NCI-H1092 treated with DMSO at 0.1 percent for 48 hours (cell line): Measurements from ENCODE around the gene AAGAB.
"Not testable (repeated sequence)": the region's sequence is repeated elsewhere in the genome, so short reads cannot be mapped to it uniquely, and the experiment has no call there.

Experiments
- DNase-seq: peaks from one replicate; lab custom pipeline; 2025; lab: John Stamatoyannopoulos, UW

The AAGAB gene

DNA sequence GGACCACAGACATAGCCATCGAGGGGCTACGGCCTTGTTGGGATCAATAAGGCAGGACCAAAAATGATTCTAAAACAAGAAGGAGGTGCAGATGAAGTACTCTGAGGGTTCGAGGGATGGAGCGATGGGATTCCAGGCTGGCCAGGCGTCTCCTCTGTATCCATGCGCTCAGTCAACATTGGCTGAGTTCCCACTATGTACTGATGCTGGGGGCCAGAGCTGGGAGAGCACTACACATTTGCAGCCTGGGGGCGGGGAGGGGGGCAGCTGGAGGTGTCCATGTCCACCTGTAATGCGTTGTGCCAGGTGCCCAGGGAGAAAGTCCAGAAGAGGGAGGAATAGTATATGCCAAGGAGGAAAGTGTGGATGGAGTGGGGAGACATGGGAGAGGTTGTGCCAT, 81.5 kb downstream of the AAGAB start:
- DNase-seq = no peak

DNA sequence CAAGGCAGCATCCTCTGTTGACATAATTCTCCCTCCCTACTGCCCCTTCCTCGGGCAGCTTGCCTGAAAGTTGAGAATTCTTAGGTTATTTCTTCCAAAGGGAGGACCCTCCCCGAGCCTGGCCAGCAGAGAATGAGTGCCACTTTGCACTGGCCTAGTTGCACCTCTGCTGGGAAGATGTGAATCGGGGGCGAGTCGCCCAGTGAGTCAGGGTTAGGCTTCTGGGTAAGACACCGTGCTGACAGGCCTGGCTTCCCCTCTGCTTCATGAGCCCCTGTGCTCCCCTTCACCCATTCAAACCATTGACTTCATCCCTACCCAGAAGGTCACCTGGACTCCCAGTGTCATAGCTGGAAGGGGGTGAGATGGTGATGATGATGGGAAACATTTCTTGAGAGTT, 82.3 kb downstream of the AAGAB start:
- DNase-seq = no peak

DNA sequence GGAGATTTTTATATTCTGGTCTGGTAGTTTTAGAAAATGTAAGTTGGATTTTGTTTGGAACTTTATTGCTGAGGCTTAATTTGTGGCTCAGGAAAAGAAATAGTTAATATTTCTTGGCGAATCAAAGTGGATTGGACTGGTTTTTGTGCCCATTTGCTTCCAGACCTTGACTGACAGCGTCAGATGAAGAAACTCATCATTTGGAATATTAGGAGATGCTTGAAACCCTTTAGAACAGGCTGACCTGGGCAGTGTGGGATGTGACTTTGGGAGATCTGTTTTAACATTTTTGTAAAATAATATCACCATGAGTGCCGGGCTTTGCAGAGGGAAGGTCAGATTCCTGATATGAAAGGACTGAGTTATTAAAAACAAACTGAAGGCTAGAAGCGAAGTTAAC, 83.0 kb downstream of the AAGAB start:
- no peak for DNase-seq

DNA sequence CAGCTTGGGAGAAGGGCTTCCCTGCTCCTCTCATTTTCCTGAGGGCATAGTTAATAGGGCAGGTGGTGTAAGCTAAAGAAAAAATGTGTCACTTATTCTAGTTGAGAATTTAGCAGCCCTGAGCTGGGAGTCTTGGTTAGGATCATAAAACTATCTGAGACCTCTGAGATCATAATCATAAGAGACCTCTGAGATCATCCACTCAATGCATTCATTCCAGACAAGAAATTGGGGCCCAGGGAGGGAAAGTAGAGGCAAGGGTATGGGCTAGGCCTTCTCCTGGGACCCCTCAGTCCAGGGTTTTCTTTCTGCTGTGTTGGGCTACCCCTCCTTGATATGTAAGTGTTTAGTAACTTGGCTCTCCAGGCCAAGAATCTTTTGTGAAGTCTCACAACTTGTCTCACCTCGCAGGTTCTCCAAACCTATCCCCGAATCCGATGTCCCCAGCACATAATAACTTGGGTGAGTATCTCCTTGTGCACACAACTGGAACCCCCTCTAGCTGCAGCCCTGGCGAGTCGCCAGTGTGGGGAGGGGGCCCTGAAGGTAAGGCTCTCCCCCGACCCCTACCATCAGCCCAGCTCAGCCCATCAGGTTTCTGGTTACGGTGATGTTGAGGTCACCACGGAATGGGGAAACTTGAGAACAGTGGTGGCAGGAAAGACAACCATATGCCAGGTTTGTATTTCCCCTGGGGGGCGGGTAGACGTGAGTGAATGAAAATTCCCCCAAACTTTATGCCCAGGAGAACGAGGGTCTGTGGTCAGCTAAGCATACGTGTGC, 84.1 kb downstream of the AAGAB start:
- no peak for DNase-seq

DNA sequence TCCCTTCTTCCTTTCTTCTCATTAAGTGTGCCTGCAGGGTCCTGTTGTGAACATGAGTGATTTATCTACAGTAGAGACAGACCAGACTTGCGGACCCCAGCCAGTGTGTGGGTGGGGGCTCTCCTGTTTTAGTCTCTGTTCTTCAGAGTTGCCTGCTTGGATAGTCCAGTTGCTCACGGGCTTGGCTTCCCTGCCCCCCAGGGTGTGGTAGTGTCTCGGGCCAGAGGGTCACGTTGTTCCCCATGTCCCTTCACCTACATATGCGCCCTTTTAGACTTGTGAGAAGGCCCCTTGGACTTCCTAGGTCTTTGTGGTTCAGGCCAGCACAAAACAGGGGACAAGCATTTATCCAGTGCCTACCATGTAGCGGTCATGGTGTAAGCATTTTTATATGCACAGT, 85.8 kb downstream of the AAGAB start:
- no peak for DNase-seq

DNA sequence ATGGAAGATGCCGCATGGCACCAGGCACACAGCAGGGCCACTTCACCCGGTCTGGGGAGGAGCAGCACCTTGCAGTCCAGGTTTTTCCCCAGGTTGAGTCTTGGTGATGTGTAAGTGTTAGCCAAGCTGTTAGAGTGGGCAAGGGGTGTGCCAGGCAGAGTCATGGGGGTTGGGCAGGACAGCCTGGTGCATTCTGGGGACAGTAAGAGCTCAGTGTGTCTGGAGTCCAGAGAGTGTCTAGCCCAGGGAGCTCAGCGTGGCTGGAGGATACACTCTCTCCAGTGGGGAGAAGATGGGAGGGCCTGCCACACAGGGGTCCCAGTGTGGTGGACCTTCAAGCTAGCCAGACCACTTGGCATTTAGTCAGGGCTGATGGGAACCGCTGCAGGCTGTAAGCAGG, 87.4 kb downstream of the AAGAB start:
- no peak for DNase-seq

DNA sequence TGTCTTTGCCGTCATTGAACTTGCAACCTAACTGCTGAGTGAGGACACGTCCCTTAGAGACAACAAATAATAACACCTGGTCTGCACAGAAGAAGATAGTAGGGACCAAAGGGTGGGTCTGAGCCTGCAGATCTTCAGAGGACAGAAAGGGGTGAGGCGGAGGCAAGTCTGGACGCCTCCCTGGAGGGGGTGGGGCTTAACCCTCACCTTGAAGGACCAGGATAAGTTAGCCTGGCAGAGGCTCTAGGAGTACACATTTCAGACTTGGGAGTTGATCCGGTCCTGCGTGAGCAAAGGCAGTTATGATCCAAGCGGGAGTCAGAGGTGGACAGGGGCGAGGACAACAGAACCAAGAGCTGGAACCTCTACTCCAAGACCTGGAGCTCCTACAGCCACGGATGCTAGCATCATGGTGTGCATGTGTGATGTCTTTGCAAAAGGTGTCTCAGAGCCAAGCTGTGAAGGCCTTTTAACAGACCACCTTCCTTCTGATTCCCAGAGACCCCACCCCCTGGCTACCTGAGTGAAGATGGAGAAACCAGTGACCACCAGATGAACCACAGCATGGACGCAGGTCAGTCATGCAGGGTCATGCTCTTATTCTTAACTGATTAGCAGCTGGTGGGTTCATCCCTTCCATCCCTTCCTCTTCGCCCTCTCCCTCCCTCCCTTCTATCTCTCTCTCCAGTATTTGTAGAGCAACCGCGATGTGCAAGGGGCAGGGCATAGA, 88.0 kb downstream of the AAGAB start:
- DNase-seq = no peak

DNA sequence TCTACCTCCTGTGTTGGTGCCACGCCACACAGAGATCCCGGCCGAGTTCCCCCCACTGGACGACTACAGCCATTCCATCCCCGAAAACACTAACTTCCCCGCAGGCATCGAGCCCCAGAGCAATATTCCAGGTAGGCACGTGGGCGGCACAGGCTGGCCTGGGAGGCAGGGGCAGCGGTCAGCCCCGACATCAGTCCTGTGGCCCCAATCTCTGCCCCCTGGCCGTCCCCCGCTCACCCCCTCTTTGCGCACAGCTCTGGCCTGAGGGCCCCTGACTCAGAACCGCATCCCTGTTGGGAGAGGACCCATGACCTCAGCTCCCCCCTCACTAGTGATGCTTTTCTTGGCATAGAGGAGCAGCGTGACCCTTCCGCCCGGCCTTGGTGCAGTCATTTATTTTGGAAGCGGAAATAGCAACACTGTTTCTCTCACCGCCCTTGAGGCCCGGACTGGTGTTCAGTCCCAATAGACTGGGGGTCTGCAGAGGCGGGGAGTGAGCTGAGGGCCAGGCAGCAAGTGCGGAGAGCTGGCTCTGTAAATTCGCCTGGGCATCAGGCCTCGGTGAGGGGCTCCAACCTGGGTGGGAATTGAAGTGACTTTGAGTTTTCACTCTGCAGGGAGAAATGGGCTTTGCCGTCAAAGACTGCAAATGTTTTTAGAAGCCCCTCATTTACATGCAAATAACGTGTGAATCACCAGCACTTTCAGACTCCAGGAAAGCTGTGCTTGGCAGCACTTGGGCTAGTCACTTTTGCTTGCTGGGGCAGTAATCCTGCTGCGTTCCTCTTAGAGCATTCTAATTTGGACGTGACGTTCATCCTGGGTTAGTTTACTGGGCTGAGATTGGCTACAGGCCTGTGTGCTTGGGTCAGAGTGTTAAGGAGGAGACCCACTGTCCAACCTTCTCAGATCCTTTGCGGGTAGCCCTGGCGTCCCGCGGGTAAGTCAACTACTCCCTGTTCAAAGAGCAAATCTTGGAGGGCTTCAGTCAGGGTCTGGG, 88.9 kb downstream of the AAGAB start:
- DNase-seq = no peak

DNA sequence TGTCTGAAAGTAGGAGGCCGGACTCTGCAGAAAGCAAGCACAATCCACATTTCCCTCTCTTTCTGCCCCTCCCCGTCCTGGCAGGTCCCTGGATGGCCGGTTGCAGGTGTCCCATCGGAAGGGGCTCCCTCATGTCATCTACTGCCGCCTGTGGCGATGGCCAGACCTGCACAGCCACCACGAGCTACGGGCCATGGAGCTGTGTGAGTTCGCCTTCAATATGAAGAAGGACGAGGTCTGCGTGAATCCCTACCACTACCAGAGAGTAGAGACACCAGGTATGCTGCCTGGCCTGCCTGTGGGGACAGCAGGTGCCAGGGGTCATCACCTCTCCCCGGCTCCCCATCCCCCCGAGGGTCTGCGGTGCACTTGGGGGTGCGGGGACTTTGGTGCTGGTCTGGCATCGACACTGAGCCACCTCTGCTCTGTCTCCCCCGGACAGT, 89.6 kb downstream of the AAGAB start:
- no peak for DNase-seq

DNA sequence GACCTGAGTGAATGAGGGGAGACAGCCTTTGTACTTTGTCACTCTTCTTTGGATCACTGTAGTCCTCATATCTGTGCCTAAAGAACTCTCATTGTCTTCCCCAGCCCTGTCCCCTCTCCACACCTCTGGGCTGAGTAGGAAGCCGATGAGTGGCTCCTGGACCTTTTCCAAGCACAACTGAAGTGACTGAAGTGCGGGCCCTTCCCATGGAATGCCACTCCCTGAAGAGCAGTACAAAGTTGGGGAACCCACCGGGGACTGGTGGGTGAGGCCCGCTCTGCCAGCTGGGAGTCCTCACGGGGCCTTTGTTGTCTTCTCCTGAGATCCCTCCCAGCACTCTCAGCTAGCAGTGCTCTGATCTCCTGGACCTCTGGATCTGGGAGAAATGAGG, 90.1 kb downstream of the AAGAB start:
- no peak for DNase-seq

DNA sequence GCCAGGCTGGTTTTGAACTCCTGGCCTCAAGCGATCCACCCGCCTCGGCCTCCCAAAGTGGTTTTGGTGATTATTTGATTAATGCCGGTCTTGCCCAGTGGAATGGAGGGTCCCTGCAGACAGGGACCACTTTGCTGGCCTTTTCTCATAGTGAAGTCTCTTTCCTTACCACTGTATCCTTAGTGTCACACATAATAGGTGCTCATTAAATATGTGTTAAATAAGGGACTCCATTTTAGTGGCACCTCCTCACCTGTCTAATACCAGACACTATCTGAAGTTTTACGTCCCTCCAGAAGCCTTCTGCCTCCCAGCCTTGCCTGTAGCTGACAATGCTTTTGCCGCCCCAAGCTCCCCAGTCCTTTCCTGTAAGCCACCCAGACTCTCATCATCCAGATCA, 91.3 kb downstream of the AAGAB start:
- no peak for DNase-seq

DNA sequence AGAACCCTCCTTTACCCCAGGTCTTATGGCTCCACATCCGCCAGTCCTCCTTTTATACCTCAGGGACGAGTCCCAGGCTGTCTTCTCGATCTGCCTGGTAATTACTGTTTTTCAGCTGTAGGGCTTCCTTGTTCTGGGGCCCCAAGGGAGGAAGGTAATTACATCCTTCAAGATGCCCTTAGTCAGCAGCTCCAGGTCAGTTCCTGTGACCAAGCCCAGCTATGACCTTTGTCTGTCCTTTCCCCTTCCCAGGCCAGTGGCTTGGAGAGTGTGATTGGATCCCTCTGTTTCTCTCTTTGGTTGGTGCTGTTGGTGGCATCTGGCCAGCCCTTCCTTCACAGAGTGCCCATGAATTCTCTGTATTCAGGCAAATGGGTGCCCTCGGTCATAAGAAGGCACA, 92.6 kb downstream of the AAGAB start:
- no peak for DNase-seq

DNA sequence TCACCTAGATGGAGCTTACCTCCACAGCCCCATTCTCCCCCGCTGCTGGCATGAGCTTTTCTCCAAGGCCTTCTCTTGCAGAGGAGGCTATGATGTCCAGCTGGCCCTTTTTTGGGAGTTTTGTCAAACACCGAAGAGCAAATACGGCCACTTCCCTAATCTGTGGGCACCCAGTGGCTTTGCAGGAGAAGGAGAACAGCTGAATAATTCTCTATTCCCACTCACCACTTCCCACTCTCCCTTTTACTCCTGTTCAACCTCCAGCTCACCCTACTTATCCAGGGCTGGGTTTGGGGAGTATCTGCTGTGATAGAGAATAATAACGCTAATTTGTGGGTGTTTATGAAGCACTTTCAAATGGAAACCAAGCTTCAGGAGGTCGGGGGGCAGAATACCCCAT, 93.0 kb downstream of the AAGAB start:
- DNase-seq = no peak

DNA sequence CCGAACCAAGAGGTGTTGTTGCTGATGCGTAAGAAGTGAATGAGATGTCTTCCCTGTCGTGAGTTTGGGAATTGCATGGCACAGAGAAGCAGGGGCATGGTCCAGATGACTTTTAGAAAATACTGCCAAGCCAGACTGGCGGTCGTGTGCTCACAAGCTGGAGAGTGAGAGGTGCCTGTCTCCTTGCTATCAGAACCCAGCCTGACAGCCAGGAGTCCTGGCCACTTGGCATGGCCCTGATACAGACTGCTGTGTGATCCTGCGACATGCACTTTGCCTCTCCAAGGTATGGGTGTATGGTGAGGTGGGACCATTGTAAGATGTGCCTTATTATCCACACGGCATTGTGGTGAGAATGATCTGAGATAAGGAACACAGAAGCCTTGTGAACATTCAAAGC, 96.1 kb downstream of the AAGAB start:
- no peak for DNase-seq

DNA sequence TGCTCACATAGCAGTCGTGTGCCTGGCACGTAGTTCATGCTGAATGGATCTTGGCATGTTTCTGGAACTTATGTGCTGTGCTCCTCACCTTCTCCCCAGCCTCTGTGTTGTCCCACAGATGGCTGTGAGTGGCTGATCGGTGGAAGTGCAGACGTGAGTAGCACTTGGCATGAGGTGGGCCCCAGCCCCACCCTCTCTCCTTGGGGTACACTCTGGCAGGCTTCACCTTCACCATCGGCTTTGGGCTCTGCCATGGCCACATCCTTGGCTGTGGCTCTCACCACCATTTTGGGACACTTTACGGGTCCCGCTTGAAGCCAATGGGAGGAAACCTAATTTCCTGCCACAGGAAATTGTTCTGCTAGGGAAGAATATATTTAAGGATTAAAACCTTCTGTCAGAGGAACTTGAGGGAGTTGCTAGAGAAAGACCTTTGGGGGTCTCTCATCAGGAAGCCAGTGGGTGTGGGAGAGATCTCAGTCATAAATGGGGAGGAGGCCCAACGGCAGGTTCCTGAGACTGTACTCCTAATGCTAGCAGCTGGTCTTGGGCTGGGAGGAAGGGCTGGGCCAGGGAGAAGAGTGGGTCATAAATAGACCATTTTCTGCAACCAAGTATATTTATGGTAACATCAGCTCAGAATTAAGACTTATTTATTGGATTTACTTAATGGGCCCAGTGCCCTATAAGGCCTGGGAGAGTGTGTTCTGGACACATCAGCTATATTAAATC, 96.8 kb downstream of the AAGAB start:
- DNase-seq = no peak

DNA sequence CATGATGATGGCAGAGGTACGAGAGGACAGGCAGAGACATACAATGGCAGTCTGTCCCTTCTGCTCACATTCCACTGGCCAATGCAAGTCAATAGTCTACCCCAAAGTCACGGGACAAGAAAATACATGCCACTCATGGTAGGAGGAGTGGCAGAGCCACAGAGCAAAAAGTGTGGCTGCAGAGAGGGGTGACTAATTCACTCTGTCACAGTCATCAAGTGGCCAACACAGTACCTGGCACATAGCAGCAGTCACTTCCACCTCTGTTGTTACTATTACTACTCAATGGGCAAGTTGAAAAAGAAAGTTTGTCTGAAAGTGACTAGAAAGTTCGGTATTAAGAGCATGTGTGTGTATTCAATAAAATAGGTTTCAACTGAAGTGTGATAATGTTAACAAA, 97.6 kb downstream of the AAGAB start:
- DNase-seq = no peak

DNA sequence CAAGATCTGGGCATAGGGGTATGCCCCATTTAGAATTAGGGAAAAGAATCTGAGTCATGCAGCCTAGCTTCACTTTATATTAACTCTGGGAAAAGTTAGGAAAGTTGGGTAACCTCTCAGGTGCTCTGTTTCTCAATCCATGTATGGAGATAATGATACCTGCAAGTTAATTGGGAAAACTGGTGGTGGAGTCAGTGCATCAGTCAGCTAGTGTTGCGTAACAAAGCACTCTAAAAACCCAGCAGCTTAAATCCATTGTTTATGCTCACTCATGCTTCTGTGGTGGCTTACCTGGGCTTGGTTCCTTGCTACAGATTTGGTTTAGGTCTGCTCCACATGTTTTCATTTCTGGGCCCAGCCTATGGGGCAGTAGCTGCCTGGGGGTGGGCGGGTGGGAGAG, 98.0 kb downstream of the AAGAB start:
- DNase-seq = no peak

DNA sequence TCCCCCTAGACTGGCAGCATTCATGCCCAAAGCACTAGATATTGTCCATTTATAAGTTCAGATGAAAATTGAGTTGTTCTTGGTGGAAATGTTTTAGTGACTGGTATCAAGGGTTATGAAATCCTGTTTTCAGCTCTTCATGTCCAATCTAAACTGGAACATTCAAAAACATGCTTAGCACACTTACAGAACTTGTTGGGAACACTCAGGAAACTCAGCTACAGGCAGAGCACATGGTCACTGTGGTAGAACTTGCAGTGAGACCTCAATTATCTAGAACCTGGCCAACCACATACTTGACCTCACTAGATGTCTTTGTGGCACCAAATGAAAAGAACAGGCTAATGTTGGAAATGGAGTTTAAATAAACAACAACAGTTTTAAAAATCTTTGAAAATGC, 100.2 kb downstream of the AAGAB start:
- no peak for DNase-seq

DNA sequence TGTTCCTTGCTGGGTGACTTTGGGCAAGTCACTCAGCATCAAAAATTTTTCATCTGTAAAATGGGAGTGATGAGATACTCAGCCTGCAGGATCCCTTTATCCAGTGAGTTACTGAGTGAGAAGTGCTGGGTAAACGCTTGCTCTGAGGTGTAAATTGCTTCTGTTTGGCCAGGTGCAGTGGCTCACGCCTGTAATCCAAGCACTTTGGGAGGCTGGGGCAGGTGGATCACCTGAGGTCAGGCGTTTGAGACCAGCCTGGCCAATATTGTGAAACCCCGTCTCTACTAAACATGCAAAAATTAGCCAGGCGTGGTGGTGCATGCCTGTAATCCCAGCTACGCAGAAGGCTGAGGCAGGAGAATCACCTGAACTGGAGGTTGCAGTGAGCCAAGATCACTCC, 101.4 kb downstream of the AAGAB start:
- not testable (repeated sequence) for DNase-seq

DNA sequence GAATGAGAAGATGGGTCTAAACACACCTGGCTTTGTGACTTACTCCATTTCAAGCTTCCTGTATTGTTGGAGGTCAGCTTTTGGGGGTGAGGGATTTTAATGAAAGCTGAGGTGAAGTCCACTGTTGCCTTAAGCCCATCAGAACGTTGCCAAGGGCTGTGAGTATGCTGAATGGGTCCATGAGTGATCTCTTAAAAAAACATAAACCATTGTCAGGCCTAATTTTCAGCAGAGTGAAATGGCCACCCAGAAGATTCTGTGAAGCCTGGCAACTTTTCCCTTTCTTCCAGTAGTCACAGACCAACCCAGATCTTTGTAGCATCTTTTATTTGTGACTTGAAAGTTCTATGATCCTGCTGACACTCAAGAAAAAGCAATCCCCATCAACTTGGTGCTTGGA, 102.0 kb downstream of the AAGAB start:
- DNase-seq = no peak
